ENCODE results near the gene VPS25. TPM values are rescaled to one million over a fixed set of nuclear protein-coding genes. Genes with fewer than 3 reads are reported as not detected.

Gene VPS25
- 40.4 and 46.0 TPM in 2 replicates for total RNA-seq

GRCh38 chr17:42773290-42774035 lies at the start of gene VPS25:
VPS25 (plus strand) TSS chr17:42773449; CDS start chr17:42773476, 27 bp downstream.

GRCh38 chr17:42744806-42745617 lies 28.2 kb upstream of the VPS25 start, which contains the start of gene EZH1:
EZH1 (minus strand) TSS chr17:42745040; CDS start chr17:42728941, 16,099 bp downstream.

GRCh38 chr17:42760652-42761581 lies 12.3 kb upstream of the VPS25 start, which contains the start of gene RAMP2:
RAMP2 (plus strand) TSS chr17:42761227; CDS start chr17:42761262, 35 bp downstream.

GRCh38 chr17:42779936-42780850 lies 6.9 kb downstream of the VPS25 start, which contains the start of gene WNK4:
WNK4 (plus strand) TSS chr17:42780610; CDS start chr17:42780699, 89 bp downstream.

GRCh38 chr17:42798383-42799380 lies 25.4 kb downstream of the VPS25 start, which contains the start of the genes CNTD1 and COA3:
CNTD1 (plus strand) TSS chr17:42798861; CDS start chr17:42799068, 207 bp downstream.
COA3 (minus strand) TSS chr17:42798704; CDS start chr17:42798681, 23 bp downstream.

Other genes starting within 250 kb of the VPS25 start
- 15.8 and 16.4 TPM in 2 replicates for gene NAGLU, start 237.2 kb upstream of the VPS25 start, total RNA-seq
- gene HSD17B1, start 220.5 kb upstream of the VPS25 start, total RNA-seq, result 0.63 and 2.8 TPM in 2 replicates
- gene COASY, start 211.3 kb upstream of the VPS25 start, total RNA-seq, result 12.2 and 16.9 TPM in 2 replicates
- 24.9 and 33.0 TPM in 2 replicates for gene MLX, start 206.3 kb upstream of the VPS25 start, total RNA-seq
- gene PSMC3IP, start 195.7 kb upstream of the VPS25 start, total RNA-seq, result 3.9 and 7.3 TPM in 2 replicates
- gene RETREG3, start 164.1 kb upstream of the VPS25 start, total RNA-seq, result 39.9 and 45.7 TPM in 2 replicates
- 29.6 and 30.2 TPM in 2 replicates for gene TUBG1, start 163.8 kb upstream of the VPS25 start, total RNA-seq
- 3.0 and 4.7 TPM in 2 replicates for gene TUBG2, start 114.2 kb upstream of the VPS25 start, total RNA-seq
- gene PLEKHH3, start 96.5 kb upstream of the VPS25 start, total RNA-seq, result 4.6 and 6.5 TPM in 2 replicates
- 0.63 and 0.85 TPM in 2 replicates for gene CCR10, start 91.6 kb upstream of the VPS25 start, total RNA-seq
- gene CNTNAP1, start 90.9 kb upstream of the VPS25 start, total RNA-seq, result 17.1 and 23.8 TPM in 2 replicates
- 7.8 and 14.7 TPM in 2 replicates for gene EZH1, start 28.4 kb upstream of the VPS25 start, total RNA-seq
- gene RAMP2, start 12.2 kb upstream of the VPS25 start, total RNA-seq, result 2.5 and 2.7 TPM in 2 replicates
- 0.63 and 8.1 TPM in 2 replicates for gene WNK4, start 7.2 kb downstream of the VPS25 start, total RNA-seq
- 53.3 and 71.7 TPM in 2 replicates for gene COA3, start 25.3 kb downstream of the VPS25 start, total RNA-seq
- 0.19 TPM in 1 of 2 replicates, not detected in the other for gene CNTD1, start 25.4 kb downstream of the VPS25 start, total RNA-seq
- gene BECN1, start 50.8 kb downstream of the VPS25 start, total RNA-seq, result 161 and 174 TPM in 2 replicates
- gene PSME3, start 59.9 kb downstream of the VPS25 start, total RNA-seq, result 86.4 and 101 TPM in 2 replicates
- 0.36 and 0.38 TPM in 2 replicates for gene AOC2, start 71.1 kb downstream of the VPS25 start, total RNA-seq
- gene AOC3, start 77.8 kb downstream of the VPS25 start, total RNA-seq, result under 0.01 TPM in 2 replicates
- not detected in 2 replicates for gene G6PC1, start 127.3 kb downstream of the VPS25 start, total RNA-seq
- 25.1 and 26.8 TPM in 2 replicates for gene AARSD1, start 191.0 kb downstream of the VPS25 start, total RNA-seq
- gene PTGES3L, start 206.6 kb downstream of the VPS25 start, total RNA-seq, result 0.09 and 0.18 TPM in 2 replicates
- 9.4 and 14.7 TPM in 2 replicates for gene RUNDC1, start 207.1 kb downstream of the VPS25 start, total RNA-seq
- gene RPL27, start 225.0 kb downstream of the VPS25 start, total RNA-seq, result 1,452 and 1,877 TPM in 2 replicates
- gene IFI35, start 233.3 kb downstream of the VPS25 start, total RNA-seq, result 6.9 and 10.1 TPM in 2 replicates
- gene VAT1, start 248.9 kb downstream of the VPS25 start, total RNA-seq, result 228 and 254 TPM in 2 replicates

All from endothelial cell of coronary artery (primary cell).